ENCODE results near the gene ASB8.
"Not testable (repeated sequence)": the region's sequence is repeated elsewhere in the genome, so short reads cannot be mapped to it uniquely, and the experiment has no call there.

ASB8 gene

GRCh38 chr12:48142818-48143674 lies 14.3 kb downstream of the ASB8 start:
- no peak for DNase-seq (ENCODE audit: low read depth in 2 of 2)

GRCh38 chr12:48135027-48135426 lies 22.3 kb downstream of the ASB8 start:
- no peak for DNase-seq (ENCODE audit: low read depth in 2 of 2)

- no peak for DNase-seq (ENCODE audit: low read depth in 2 of 2)
Measured at GRCh38 chr12:48132826-48133225, 24.5 kb downstream of the ASB8 start.

GRCh38 chr12:48131517-48131916 lies 25.8 kb downstream of the ASB8 start:
- no peak for DNase-seq (ENCODE audit: low read depth in 2 of 2)

GRCh38 chr12:48129376-48129775 lies 27.9 kb downstream of the ASB8 start:
- DNase-seq (ENCODE audit: low read depth in 2 of 2): no peak

- no peak for DNase-seq (ENCODE audit: low read depth in 2 of 2)
Measured at GRCh38 chr12:48128800-48129199, 28.5 kb downstream of the ASB8 start.

GRCh38 chr12:48126953-48127630 lies 30.2 kb downstream of the ASB8 start:
- no peak for DNase-seq (ENCODE audit: low read depth in 2 of 2)

GRCh38 chr12:48125985-48126384 lies 31.3 kb downstream of the ASB8 start:
- no peak for DNase-seq (ENCODE audit: low read depth in 2 of 2)

- not testable (repeated sequence) for DNase-seq (ENCODE audit: low read depth in 2 of 2)
Measured at GRCh38 chr12:48125542-48125941, 31.8 kb downstream of the ASB8 start.

- DNase-seq (ENCODE audit: low read depth in 2 of 2): no peak
Measured at GRCh38 chr12:48123169-48123568, 34.1 kb downstream of the ASB8 start.

- DNase-seq (ENCODE audit: low read depth in 2 of 2): no peak
Measured at GRCh38 chr12:48122065-48122834, 35.1 kb downstream of the ASB8 start.

- no peak for DNase-seq (ENCODE audit: low read depth in 2 of 2)
Measured at GRCh38 chr12:48121522-48121921, 35.8 kb downstream of the ASB8 start.

- DNase-seq (ENCODE audit: low read depth in 2 of 2): no peak
Measured at GRCh38 chr12:48119834-48120195, 37.5 kb downstream of the ASB8 start.

GRCh38 chr12:48119078-48119833 lies 38.1 kb downstream of the ASB8 start, which contains the start of gene PFKM:
Gene PFKM, plus strand, starts transcription at chr12:48119364. Its CDS starts 3,411 bp downstream, at chr12:48122775.
- peak in 1 of 2 donors; percentile 16 for DNase-seq (ENCODE audit: low read depth in 2 of 2)

GRCh38 chr12:48118284-48118871 lies 38.9 kb downstream of the ASB8 start:
- no peak for DNase-seq (ENCODE audit: low read depth in 2 of 2)

GRCh38 chr12:48115957-48116356 lies 41.4 kb downstream of the ASB8 start:
- DNase-seq (ENCODE audit: low read depth in 2 of 2): no peak

GRCh38 chr12:48111312-48111693 lies 46.0 kb downstream of the ASB8 start:
- DNase-seq (ENCODE audit: low read depth in 2 of 2): not testable (repeated sequence)

- DNase-seq (ENCODE audit: low read depth in 2 of 2): no peak
Measured at GRCh38 chr12:48110691-48111311, 46.5 kb downstream of the ASB8 start.

- no peak for DNase-seq (ENCODE audit: low read depth in 2 of 2)
Measured at GRCh38 chr12:48109424-48109823, 47.9 kb downstream of the ASB8 start.

- no peak for DNase-seq (ENCODE audit: low read depth in 2 of 2)
Measured at GRCh38 chr12:48106681-48107613, 50.4 kb downstream of the ASB8 start.
